Right atrium auricular region (tissue), 2 donors: ENCODE results near the gene TK2. TPM values are rescaled to one million over a fixed set of nuclear protein-coding genes. Genes with fewer than 3 reads are reported as not detected.
"Not testable (repeated sequence)": the region's sequence is repeated elsewhere in the genome, so short reads cannot be mapped to it uniquely, and the experiment has no call there.

ENCODE experiments used
- DNase-seq: peaks from one replicate; pipeline ENCODE4 v3.0.0-alpha.2; 2019; ENCODE audit warnings: low spot score
- H3K27ac ChIP-seq, 2 donors: fragments of 200-600 bp; sonication (generic); 1 replicate in 1 of 2; 2 replicates in 1 of 2; pipeline ENCODE4 v1.5.1; 2016 to 2019
- H3K27me3 ChIP-seq, 2 donors: fragments of 200-600 bp; sonication (generic); one replicate each; pipeline versions ENCODE4 v1.5.1 to v1.6.0; 2017 to 2019
- H3K36me3 ChIP-seq: fragments of 200-600 bp; sonication (generic); one replicate; pipeline ENCODE4 v1.5.1; 2016
- H3K4me1 ChIP-seq, 2 donors: fragments of 200-600 bp; sonication (generic); one replicate each; pipeline versions ENCODE4 v1.5.1 to v1.6.0; 2017 to 2019
- H3K4me3 ChIP-seq, 2 donors: fragments of 200-600 bp; sonication (generic); 1 replicate in 1 of 2; 2 replicates in 1 of 2; pipeline ENCODE4 v1.5.1; 2017 to 2019; ENCODE audit warnings: mild to moderate bottlenecking in 1 of 2, moderate library complexity in 1 of 2
- H3K9me3 ChIP-seq, 2 donors: fragments of 200-600 bp; sonication (generic); one replicate each; pipeline ENCODE4 v1.5.1; 2019
- total RNA-seq, 2 donors: library from RNA; depleted of rRNA; stranded (reverse); fragments of >200 nt; gene quantifications; one replicate each; pipeline ENCODE4 v1.1.0, GENCODE V29; 2016
- TF ChIP-seq, protein P1 (sequence below), 2 donors: fragments of 200-600 bp; sonication (generic); IDR thresholded peaks; one replicate each; pipeline ENCODE4 v1.5.1; 2019; ENCODE audit warnings: antibody characterized with exemption in 2 of 2

TK2 gene
- total RNA-seq, 2 donors from 2014 or later: 20.7 to 24.5 TPM

DNA sequence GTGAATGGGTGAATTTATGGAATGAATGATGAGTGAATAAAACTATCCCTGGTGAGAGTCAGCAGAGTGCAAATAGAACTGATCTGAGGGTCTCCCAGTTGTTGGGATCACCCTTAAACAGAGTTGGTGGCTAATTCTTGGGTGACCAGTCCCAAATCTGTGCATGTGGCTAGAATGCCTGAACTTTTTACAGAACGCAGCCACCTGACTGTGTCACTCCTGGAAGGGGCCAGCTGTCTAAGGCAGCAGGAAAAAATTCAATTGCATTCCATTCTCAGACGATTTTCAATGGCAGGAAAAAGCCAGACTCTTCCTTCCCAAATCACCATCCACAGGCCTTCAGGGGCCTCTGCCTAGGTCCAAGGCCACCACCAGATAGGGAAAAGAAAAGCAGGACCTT, 79.4 kb downstream of the TK2 start:
- H3K27ac ChIP-seq: no peak overlapping the region
- H3K27me3 ChIP-seq: no peaks in the 10 kb centered on the region
- H3K9me3 ChIP-seq: peaks cover 0 to 6% of the 10 kb centered on the region in 2 donors
- TF ChIP-seq, protein P1, sequence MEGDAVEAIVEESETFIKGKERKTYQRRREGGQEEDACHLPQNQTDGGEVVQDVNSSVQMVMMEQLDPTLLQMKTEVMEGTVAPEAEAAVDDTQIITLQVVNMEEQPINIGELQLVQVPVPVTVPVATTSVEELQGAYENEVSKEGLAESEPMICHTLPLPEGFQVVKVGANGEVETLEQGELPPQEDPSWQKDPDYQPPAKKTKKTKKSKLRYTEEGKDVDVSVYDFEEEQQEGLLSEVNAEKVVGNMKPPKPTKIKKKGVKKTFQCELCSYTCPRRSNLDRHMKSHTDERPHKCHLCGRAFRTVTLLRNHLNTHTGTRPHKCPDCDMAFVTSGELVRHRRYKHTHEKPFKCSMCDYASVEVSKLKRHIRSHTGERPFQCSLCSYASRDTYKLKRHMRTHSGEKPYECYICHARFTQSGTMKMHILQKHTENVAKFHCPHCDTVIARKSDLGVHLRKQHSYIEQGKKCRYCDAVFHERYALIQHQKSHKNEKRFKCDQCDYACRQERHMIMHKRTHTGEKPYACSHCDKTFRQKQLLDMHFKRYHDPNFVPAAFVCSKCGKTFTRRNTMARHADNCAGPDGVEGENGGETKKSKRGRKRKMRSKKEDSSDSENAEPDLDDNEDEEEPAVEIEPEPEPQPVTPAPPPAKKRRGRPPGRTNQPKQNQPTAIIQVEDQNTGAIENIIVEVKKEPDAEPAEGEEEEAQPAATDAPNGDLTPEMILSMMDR (IDR thresholded peaks at IDR 0.05): no peak
- DNase-seq: no peak
- H3K4me3 ChIP-seq: no peak overlapping the region
- no peaks in the 10 kb centered on the region for H3K36me3 ChIP-seq
- H3K4me1 ChIP-seq: no peaks in the 10 kb centered on the region

DNA sequence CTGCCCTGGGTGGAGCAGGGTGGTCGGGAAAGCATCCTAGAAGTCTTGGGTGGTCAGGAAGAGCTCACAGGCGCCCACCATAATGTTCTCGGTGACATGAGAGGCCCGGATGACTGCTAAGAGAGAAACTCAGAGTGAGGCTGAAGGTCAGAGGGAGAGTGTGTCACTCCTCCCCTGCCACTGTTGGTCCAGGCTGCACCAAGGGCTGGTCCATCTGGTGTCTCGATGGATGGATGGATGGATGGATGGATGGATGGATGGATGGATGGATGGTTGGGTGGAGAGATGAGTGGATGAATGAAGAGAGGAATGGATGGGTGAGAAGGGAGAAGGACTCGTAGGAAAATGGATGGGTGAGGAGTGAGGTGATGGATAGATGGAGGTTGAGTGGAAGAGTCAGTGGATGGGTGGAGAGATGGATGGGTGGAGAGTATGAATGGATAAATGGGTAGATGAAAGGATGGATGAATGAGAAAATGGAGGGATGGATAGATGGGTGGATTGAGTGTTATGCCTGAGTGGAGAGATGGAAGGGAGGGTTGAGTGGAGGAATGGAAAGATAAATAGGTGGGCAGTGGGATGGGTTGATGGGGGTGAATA, 79.9 kb downstream of the TK2 start:
- TF ChIP-seq, protein P1 (IDR thresholded peaks at IDR 0.05): no peak
- H3K27ac ChIP-seq: no peak overlapping the region
- no peaks in the 10 kb centered on the region for H3K4me1 ChIP-seq
- H3K9me3 ChIP-seq: peaks cover 0 to 6% of the 10 kb centered on the region in 2 donors
- H3K27me3 ChIP-seq: no peaks in the 10 kb centered on the region
- H3K36me3 ChIP-seq: no peaks in the 10 kb centered on the region
- H3K4me3 ChIP-seq: no peak overlapping the region
- no peak for DNase-seq

DNA sequence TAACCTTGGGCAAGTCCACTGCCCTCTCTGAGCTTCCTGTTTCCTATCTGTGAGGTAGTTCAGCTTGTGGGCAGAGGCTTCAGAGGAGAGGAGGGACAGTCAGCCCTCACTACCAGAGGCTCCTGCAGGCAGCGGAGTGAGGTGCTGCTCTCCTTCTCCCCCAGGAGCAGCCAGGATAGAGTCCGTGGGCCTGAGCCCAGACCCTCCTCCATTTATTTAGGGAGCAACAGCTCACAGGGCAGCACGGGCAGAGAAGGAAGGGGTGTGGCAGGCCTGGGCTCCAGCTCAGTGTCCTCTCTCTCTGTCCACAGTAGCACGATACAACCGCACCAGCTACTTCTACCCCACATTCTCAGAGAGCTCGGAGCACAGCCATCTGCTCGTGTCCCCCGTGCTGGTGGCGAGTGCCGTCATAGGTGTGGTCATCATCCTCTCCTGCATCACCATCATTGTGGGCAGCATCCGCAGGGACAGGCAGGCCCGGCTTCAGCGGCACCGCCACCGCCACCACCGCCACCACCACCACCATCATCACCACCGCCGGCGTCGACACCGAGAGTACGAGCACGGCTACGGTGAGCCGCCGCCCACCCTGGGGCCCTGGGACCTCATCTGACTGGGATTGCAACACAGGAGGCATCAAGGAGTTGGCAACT, 80.5 kb downstream of the TK2 start:
- no peak overlapping the region for H3K27ac ChIP-seq
- no peak for DNase-seq
- H3K4me1 ChIP-seq: no peaks in the 10 kb centered on the region
- H3K27me3 ChIP-seq: no peaks in the 10 kb centered on the region
- peaks cover 0 to 6% of the 10 kb centered on the region in 2 donors for H3K9me3 ChIP-seq
- no peaks in the 10 kb centered on the region for H3K36me3 ChIP-seq
- TF ChIP-seq, protein P1 (IDR thresholded peaks at IDR 0.05): no peak
- H3K4me3 ChIP-seq: no peak overlapping the region

DNA sequence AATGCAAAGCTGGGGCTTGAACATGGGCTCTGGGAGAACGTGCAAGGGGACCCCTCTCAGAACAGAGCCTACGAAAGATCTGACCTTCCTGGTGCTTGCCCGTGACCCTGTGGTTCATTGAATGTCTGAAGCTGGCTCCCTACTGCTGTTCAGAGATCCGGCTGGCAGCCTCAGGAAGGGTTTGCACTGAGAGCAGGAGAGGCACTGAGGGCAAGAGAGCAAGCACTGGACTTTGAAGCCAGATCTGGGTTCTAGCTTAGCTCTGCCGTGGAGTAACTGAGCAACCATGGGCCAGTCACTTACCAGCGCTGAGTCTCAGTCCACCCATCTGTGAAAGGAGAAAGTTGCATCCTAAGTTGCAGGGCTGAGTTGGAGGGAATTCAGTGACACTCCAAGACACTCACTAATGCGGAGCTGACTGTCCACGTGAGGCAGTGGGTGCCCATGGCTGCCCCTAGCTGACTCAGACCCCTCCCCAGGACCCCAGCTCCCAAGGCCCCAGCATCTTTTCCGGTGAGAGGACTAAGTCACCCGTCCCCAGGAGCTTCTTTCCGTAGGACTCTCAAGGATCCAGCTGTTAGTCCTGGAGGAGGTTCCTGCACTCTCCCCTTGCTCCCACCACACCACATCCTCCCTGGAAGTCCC, 81.5 kb downstream of the TK2 start:
- no peaks in the 10 kb centered on the region for H3K4me1 ChIP-seq
- no peak for DNase-seq

DNA sequence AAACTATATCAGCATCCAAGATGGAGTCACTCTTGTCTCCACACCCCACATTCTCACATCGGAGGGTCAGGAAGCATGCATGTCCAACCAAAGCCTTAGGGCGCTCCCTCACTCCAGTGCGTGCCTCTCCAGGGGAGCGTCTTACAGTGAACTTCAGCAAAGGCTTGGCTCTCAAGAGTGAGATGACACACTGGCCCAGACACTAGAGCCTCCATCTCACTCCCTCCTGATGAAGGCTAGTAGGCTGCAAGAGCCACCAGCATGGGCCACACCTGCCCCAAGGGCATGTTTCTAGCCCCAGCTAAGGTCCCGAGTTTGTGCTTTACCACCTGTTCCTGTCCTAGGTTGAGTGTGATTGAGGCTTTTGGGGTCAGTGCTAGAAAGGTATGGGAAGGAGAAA, 82.3 kb downstream of the TK2 start:
- Histone ChIP-seq H3K27ac (no peak overlapping the region), H3K36me3 (no peaks in the 10 kb centered on the region), H3K27me3 (no peaks in the 10 kb centered on the region), H3K4me3 (no peak overlapping the region), H3K9me3 (peaks cover 0 to 6% of the 10 kb centered on the region in 2 donors), H3K4me1 (no peaks in the 10 kb centered on the region)
- DNase-seq: no peak
- TF ChIP-seq, protein P1 (IDR thresholded peaks at IDR 0.05): no peak

More for the DNA sequence above, 81.5 kb downstream of the TK2 start:
- Histone ChIP-seq H3K27ac (no peak overlapping the region), H3K27me3 (no peaks in the 10 kb centered on the region), H3K4me3 (no peak overlapping the region), H3K9me3 (peaks cover 0 to 6% of the 10 kb centered on the region in 2 donors), H3K36me3 (no peaks in the 10 kb centered on the region)
- TF ChIP-seq, protein P1 (IDR thresholded peaks at IDR 0.05): no peak

GRCh38 chr16:66466636-66467035, 83.3 kb downstream of the TK2 start:
- not testable (repeated sequence) for H3K27me3 ChIP-seq, H3K4me3 ChIP-seq, H3K36me3 ChIP-seq, H3K4me1 ChIP-seq, H3K9me3 ChIP-seq, DNase-seq, H3K27ac ChIP-seq

- not testable (repeated sequence) for H3K27ac ChIP-seq, H3K4me1 ChIP-seq, H3K27me3 ChIP-seq, DNase-seq, H3K4me3 ChIP-seq, H3K36me3 ChIP-seq, H3K9me3 ChIP-seq
Measured at GRCh38 chr16:66465946-66466345, 84.0 kb downstream of the TK2 start.
